Kidney (tissue), 14 donors: ENCODE data around the gene TMEM19. TPM values are rescaled to one million over a fixed set of nuclear protein-coding genes. Genes with fewer than 3 reads are reported as not detected.
"Not testable (repeated sequence)": the region's sequence is repeated elsewhere in the genome, so short reads cannot be mapped to it uniquely, and the experiment has no call there.

Experiments used
- DNase-seq, 5 donors: peaks; one replicate each; pipeline ENCODE4 v3.0.0-alpha.2; 2013 to 2020
- FAIRE-seq: peaks from 2 replicates; lab custom pipeline; 2012; peaks lifted over from hg19 to GRCh38; lab: Jason Lieb, UNC
- H3K27ac ChIP-seq, 2 donors: one replicate each; pipeline ENCODE4 v1.7.0; 2013; ENCODE audit warnings: low read depth in 2 of 2, low read length in 2 of 2, inconsistent platforms in 1 of 2
- H3K27me3 ChIP-seq: one replicate; pipeline ENCODE4 v1.7.1; 2013; ENCODE audit warnings: low read length, inconsistent platforms; ENCODE audit not compliant: control insufficient read depth, insufficient read depth
- H3K36me3 ChIP-seq, 3 donors: one replicate each; pipeline versions ENCODE4 v1.7.0 to v1.7.1; 2013; ENCODE audit warnings: low read length in 3 of 3, control low read depth in 1 of 3, inconsistent platforms in 1 of 3; ENCODE audit not compliant: insufficient read depth in 3 of 3, control insufficient read depth in 2 of 3
- H3K4me1 ChIP-seq, 3 donors: one replicate each; pipeline versions ENCODE4 v1.7.0 to v1.7.1; 2013; ENCODE audit warnings: low read length in 3 of 3, inconsistent platforms in 1 of 3, low read depth in 1 of 3; ENCODE audit not compliant: control insufficient read depth in 2 of 3, insufficient read depth in 2 of 3
- H3K4me3 ChIP-seq, 3 donors: one replicate each; pipeline versions ENCODE4 v1.7.0 to v1.8.1; 2013; ENCODE audit warnings: low read length in 3 of 3, control low read depth in 1 of 3, inconsistent platforms in 1 of 3
- H3K9ac ChIP-seq, 3 donors: one replicate each; pipeline versions ENCODE4 v1.7.0 to v1.7.1; 2013; ENCODE audit warnings: low read length in 3 of 3, control low read depth in 1 of 3, inconsistent platforms in 1 of 3
- H3K9me3 ChIP-seq, 3 donors: one replicate each; pipeline versions ENCODE4 v1.7.0 to v1.7.1; 2013; ENCODE audit warnings: low read length in 3 of 3, control low read depth in 1 of 3, inconsistent platforms in 1 of 3; ENCODE audit not compliant: control insufficient read depth in 2 of 3, insufficient read depth in 1 of 3
- intact Hi-C: fragments of 100-400 bp; cut with DNase I; formaldehyde crosslinking; loops from one replicate; pipeline ENCODE4 v1.11.1; 2022
- polyA plus RNA-seq: library from polyadenylated mRNA; stranded (reverse); fragments of 350-450 nt; fragmentation: Illumina TruSeq; extraction: RNeasy Lipid Tissue Mini Kit (QIAGEN cat#74804); gene quantifications from one replicate; pipeline ENCODE4 v1.2.3, GENCODE V29; 2014; ENCODE audit warnings: low read depth, low replicate concordance; ENCODE audit not compliant: insufficient read depth
- total RNA-seq: library from RNA; stranded (reverse); fragmentation: NEBNext Ultra II Directional; extraction: Animal tissue kit (Norgen Biotek cat#: 25700); gene quantifications from one replicate; pipeline ENCODE4 v1.2.1, GENCODE V29; 2021
- TF ChIP-seq, protein P1 (sequence below): IDR thresholded peaks from 3 replicates; pipeline ENCODE4 v1.5.1; 2012; ENCODE audit warnings: mild to moderate bottlenecking, moderate library complexity, borderline replicate concordance; ENCODE audit not compliant: insufficient read depth; ENCODE audit errors: extremely low read depth
- donor health status: control.
- donor health status: control.
- donor health status: control.
- donor health status: control.
- donor health status: control.
- donor health status: DM: yes; HTN: yes; CAD: no.
- donor health status: Normal renal cell carcinoma (clear cell type).

TMEM19 gene
- total and polyA plus RNA-seq, 2 donors from 2014 or later: 14.9 to 35.6 TPM

DNA sequence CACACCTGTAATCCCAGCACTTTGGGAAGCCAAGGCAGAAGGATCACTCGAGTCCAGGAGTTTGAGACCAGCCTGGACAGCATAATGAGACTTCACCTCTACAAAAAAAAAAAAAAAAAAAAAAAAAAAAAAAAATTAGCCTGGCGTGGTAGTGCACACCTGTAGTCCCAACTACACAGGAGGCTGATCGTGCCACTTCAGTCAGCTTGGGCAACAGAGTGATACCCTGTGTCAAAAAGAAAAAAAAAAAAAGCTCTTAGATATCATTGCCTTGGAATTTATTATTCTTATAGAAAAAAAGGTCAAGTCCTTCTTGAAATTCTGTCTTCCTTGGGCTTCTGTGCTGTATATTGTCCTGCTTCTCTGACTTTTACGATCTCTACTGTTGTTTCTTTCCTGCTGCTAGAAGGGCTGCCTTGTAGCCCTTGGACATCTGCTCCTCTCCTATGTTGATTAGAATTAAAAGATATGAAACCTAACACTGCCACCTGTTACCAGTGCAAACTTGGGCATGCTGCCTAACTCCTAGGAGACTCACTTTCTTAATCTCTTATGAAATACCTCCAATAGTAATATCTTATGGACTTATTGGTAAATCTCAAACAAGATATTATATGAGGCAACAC, 5.7 kb downstream of the TMEM19 start:
- H3K4me3 ChIP-seq: no peak overlapping the region
- TF ChIP-seq, protein P1, sequence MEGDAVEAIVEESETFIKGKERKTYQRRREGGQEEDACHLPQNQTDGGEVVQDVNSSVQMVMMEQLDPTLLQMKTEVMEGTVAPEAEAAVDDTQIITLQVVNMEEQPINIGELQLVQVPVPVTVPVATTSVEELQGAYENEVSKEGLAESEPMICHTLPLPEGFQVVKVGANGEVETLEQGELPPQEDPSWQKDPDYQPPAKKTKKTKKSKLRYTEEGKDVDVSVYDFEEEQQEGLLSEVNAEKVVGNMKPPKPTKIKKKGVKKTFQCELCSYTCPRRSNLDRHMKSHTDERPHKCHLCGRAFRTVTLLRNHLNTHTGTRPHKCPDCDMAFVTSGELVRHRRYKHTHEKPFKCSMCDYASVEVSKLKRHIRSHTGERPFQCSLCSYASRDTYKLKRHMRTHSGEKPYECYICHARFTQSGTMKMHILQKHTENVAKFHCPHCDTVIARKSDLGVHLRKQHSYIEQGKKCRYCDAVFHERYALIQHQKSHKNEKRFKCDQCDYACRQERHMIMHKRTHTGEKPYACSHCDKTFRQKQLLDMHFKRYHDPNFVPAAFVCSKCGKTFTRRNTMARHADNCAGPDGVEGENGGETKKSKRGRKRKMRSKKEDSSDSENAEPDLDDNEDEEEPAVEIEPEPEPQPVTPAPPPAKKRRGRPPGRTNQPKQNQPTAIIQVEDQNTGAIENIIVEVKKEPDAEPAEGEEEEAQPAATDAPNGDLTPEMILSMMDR: no peak
- no peaks in the 10 kb centered on the region for H3K36me3 ChIP-seq
- FAIRE-seq: no peak
- no peaks in the 10 kb centered on the region for H3K9me3 ChIP-seq
- H3K4me1 ChIP-seq: peaks cover 0 to 22% (median 2%) of the 10 kb centered on the region in 3 donors
- H3K27ac ChIP-seq: no peak overlapping the region
- no peaks in the 10 kb centered on the region for H3K27me3 ChIP-seq
- H3K9ac ChIP-seq: no peak overlapping the region
- DNase-seq: no peak
- intact Hi-C loops: no loop called here

DNA sequence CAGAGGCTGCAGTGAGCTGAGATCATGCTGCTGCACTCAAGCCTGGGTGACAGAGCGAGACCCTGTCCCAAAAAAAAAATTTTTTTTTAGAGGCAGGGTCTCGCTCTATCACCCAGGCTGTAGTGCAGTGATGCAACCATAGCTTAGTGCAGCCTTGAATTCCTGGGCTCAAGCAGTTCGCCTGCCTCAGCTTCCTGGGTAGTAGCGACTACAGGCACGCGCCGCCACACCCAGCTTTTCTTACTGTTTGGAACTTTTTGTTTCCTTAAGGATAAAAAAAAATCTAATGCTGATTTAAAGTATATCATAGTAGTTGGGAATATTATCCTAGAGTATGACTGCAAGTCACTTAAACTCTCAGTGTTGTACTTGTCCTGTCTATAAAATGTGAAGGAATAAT, 7.2 kb downstream of the TMEM19 start:
- Histone ChIP-seq H3K27me3 (no peaks in the 10 kb centered on the region), H3K9me3 (no peaks in the 10 kb centered on the region), H3K4me1 (peaks cover 0 to 22% (median 2%) of the 10 kb centered on the region in 3 donors), H3K4me3 (no peak overlapping the region), H3K27ac (no peak overlapping the region), H3K36me3 (no peaks in the 10 kb centered on the region), H3K9ac (no peak overlapping the region)
- no peak for DNase-seq
- TF ChIP-seq, protein P1: no peak
- FAIRE-seq: no peak
- intact Hi-C loops: no loop called here

DNA sequence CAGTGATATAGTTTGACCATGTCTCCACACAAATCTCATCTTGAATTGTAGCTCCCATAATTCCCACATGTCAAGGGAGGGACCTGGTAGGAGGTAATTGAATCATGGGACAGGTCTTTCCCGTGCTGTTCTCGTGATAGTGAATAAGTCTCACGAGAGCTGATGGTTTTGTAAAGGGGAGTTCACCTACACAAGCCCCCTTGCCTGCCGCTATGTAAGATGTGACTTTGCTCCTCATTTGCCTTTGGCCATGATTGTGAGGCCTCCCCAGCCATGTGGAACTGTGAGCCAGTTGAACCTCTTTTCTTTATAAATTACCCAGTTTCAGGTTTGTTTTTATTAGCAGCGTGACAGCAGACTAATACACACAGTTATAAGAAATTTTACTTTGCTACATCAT, 7.8 kb downstream of the TMEM19 start:
- H3K9ac ChIP-seq, H3K9me3 ChIP-seq, FAIRE-seq, intact Hi-C loops, DNase-seq, H3K27me3 ChIP-seq, H3K4me3 ChIP-seq, H3K36me3 ChIP-seq: not testable (repeated sequence)
- peaks cover 0 to 22% (median 2%) of the 10 kb centered on the region in 3 donors for H3K4me1 ChIP-seq
- H3K27ac ChIP-seq: peak overlapping the region; percentile 9 to 75

DNA sequence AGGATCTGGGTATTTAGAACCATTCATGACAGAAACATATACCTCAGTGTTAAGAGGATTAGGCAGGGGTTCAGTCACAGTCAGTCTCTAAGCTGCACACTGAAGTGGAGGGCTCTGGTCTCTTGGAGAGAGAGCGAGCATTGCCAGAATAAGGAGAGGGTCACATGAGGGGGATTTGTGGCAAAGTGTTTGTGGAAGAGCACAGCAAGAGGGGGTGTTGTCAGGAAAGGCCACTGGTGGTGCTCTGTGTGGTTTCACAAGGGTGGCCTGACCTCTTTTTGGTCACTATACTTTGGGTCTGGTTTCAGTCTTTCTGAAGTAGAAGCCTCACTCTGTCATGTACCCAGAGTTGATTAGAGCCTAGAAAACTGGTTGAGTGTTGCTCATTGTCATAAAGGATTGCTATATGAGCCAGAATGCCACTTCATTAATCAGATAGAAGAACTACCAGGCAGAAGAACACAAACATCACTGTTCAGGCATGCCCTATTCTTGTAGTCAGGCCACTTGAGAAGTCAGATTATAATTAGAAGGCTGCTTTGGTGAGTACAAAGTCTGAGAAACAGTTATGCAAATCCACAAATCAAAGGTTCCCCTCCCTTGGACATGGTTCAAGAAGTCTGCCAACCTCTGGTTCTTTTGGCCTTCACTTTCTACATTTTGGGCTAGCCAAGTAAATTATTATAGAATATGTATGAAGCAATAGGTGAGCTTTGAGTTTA, 8.4 kb downstream of the TMEM19 start:
- H3K9ac ChIP-seq: no peak overlapping the region
- TF ChIP-seq, protein P1: no peak
- FAIRE-seq: no peak

More for the DNA sequence above, 8.4 kb downstream of the TMEM19 start:
- Histone ChIP-seq H3K4me1 (peaks cover 0 to 19% (median 2%) of the 10 kb centered on the region in 3 donors), H3K36me3 (peaks cover 0 to 5% (median 0%) of the 10 kb centered on the region in 3 donors), H3K4me3 (no peak overlapping the region), H3K27ac (peak overlapping the region; percentile 9 to 75), H3K27me3 (no peaks in the 10 kb centered on the region), H3K9me3 (no peaks in the 10 kb centered on the region)
- intact Hi-C loops: no loop called here
- DNase-seq: peak in 1 of 5 donors; percentile 29
